ENCODE measurements around the gene CHRNB4.
"Not testable (repeated sequence)": the region's sequence is repeated elsewhere in the genome, so short reads cannot be mapped to it uniquely, and the experiment has no call there.

The CHRNB4 gene

GRCh38 chr15:78641102-78641748 lies at the start of gene CHRNB4:
Gene CHRNB4, minus strand, starts transcription at chr15:78641210. Its CDS starts 77 bp downstream, at chr15:78641133.
- DNase-seq: no peak

GRCh38 chr15:78689626-78690025 lies 48.6 kb upstream of the CHRNB4 start:
- no peak for DNase-seq

- no peak for DNase-seq
These were observed 44.9 kb upstream of the CHRNB4 start for GRCh38 chr15:78685925-78686324.

- DNase-seq: no peak
These were observed 44.3 kb upstream of the CHRNB4 start for GRCh38 chr15:78685159-78685921.

- no peak for DNase-seq
These were observed 43.6 kb upstream of the CHRNB4 start for GRCh38 chr15:78684657-78685056.

- DNase-seq: not testable (repeated sequence)
These were observed 42.6 kb upstream of the CHRNB4 start for GRCh38 chr15:78683599-78683998.

- no peak for DNase-seq
These were observed 41.8 kb upstream of the CHRNB4 start for GRCh38 chr15:78682693-78683410.

- no peak for DNase-seq
These were observed 41.1 kb upstream of the CHRNB4 start for GRCh38 chr15:78682004-78682651.

- DNase-seq: no peak
These were observed 40.4 kb upstream of the CHRNB4 start for GRCh38 chr15:78681281-78682003.

- no peak for DNase-seq
These were observed 39.5 kb upstream of the CHRNB4 start for GRCh38 chr15:78680431-78681075.

- no peak for DNase-seq
These were observed 38.1 kb upstream of the CHRNB4 start for GRCh38 chr15:78679089-78679511.

- DNase-seq: no peak
These were observed 35.6 kb upstream of the CHRNB4 start for GRCh38 chr15:78676424-78677110.

GRCh38 chr15:78675617-78676360 lies 34.8 kb upstream of the CHRNB4 start:
- DNase-seq: no peak

- DNase-seq: no peak
These were observed 34.2 kb upstream of the CHRNB4 start for GRCh38 chr15:78675206-78675605.

- DNase-seq: no peak
These were observed 33.0 kb upstream of the CHRNB4 start for GRCh38 chr15:78673917-78674444.

GRCh38 chr15:78673476-78673875 lies 32.5 kb upstream of the CHRNB4 start:
- DNase-seq: no peak

- DNase-seq: no peak
These were observed 31.4 kb upstream of the CHRNB4 start for GRCh38 chr15:78672285-78673014.

GRCh38 chr15:78671626-78672211 lies 30.7 kb upstream of the CHRNB4 start:
- no peak for DNase-seq

- DNase-seq: no peak
These were observed 28.0 kb upstream of the CHRNB4 start for GRCh38 chr15:78668987-78669386.

All from NCI-H187 (cell line).